Suppressor macrophage treated with lipopolysaccharide for 1 hour (primary cell): Measurements from ENCODE around the gene OR10G6.
"Not testable (repeated sequence)": the region's sequence is repeated elsewhere in the genome, so short reads cannot be mapped to it uniquely, and the experiment has no call there.

Source experiments
- DNase-seq, 3 donors: peaks; one replicate each; pipeline ENCODE4 v3.0.0-alpha.2; 2020 to 2022

OR10G6 gene

GRCh38 chr11:123995119-123995518 is at the start of gene OR10G6:
OR10G6 (minus strand) TSS chr11:123995161; CDS start chr11:123995161, 0 bp downstream.
- no peak for DNase-seq

DNA sequence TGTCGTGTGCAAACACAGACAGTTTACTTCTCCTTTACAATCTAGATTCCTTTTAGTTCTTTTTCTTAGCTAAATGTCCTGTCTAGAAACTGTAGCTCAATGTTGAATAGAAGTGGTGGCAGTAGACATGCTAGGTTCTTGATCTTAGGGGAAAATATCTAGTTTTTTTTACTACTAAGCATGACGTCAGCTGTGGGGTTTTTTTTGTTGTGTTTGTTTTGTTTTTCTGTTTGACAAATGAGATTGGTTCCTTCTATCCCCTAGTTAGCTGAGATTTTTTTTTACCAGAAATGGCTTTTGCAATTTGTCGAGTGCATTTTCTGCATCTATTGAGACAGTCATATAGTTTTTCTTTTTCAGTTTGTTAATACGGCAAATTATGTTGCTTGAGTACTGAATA is 48.5 kb upstream of the OR10G6 start:
- no peak for DNase-seq

- DNase-seq, result no peak
Observed at GRCh38 chr11:124041254-124041653, 46.3 kb upstream of the OR10G6 start, which contains the start of gene OR10G7. OR10G7 (minus strand) TSS chr11:124041325; CDS start chr11:124039001, 2,324 bp downstream.

- no peak for DNase-seq
Observed at GRCh38 chr11:124039557-124039956, 44.6 kb upstream of the OR10G6 start.

- no peak for DNase-seq
Observed at GRCh38 chr11:124036666-124037065, 41.7 kb upstream of the OR10G6 start.

DNA sequence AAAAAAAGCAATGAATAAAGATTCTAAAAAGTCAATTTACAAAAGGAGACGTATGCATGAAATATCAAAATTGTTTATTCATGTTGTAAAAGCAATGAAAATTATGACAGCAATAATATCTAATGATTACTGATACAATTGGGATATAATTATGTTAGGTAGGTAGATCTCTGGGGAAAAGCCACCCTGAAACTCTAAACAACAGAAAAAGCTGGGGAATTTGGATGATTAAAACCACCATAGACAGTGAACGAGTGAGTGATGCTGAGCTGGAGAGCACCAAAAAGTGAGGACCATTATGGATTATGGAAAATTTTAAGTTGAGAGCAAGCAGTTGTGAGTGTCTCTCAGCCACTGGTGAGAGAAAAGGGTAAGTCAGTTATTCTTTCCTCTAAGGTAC is 31.5 kb upstream of the OR10G6 start, which contains the start of gene OR10G8:
Gene OR10G8 (plus strand): TSS at position 301 of the 400 bp plus-strand sequence. CDS start 2,825 bp downstream, outside the sequence.
- DNase-seq, result no peak

- DNase-seq, result not testable (repeated sequence)
Observed at GRCh38 chr11:124015837-124016236, 20.9 kb upstream of the OR10G6 start.

- no peak for DNase-seq
Observed at GRCh38 chr11:124012697-124013096, 17.7 kb upstream of the OR10G6 start, which contains the start of gene OR10G4. OR10G4 (plus strand) TSS chr11:124012997; CDS start chr11:124015575, 2,578 bp downstream.

- no peak for DNase-seq
Observed at GRCh38 chr11:123979311-123979710, 15.7 kb downstream of the OR10G6 start.

- no peak for DNase-seq
Observed at GRCh38 chr11:123977731-123978347, 17.1 kb downstream of the OR10G6 start, which contains the start of gene OR10S1. OR10S1 (minus strand) TSS chr11:123977781; CDS start chr11:123977664, 117 bp downstream.

DNA sequence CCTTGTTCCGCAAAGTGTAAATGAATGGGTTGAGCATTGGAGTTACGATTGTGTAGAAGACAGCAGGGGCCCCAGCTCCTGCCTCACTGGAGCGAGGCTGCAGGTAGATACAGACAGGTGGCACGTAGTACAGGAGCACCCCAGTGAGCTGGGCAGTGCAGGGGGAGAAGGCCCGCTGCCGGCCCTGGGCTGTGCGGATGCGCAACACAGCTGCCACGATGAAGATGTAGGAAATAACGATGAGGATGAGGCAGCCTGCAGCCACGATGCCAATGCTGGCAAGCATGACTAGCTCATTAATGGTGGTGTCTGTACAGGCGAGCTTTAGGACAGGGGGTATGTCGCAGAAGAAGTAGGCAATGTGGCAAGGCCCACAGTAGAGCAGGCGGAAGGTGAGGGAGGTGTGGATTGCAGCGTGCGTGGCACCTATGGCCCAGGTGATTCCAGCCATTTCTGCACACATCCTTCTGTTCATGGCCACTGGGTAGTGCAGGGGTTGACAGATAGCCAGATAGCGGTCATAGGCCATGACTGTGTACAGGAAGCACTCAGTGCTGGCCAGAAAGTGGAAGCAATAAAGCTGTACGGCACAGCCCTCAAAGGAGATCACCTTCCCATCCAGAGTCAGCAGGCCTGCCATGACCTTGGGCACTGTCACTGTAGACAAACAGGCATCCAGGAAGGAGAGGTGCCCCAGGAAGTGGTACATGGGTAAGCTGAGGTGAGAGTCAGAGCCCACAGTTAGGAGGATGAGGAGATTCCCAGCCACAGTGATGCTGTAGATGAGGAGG is 18.0 kb downstream of the OR10G6 start:
- no peak for DNase-seq

GRCh38 chr11:123973816-123974215 is 21.1 kb downstream of the OR10G6 start:
- DNase-seq, result no peak

GRCh38 chr11:123956752-123957151 is 38.2 kb downstream of the OR10G6 start:
- no peak for DNase-seq

GRCh38 chr11:123945132-123945531 is 49.8 kb downstream of the OR10G6 start:
- no peak for DNase-seq
